GM12892 (cell line): ENCODE data around the gene RAB31.

Experiments used
- DNase-seq: peaks from one replicate; pipeline ENCODE4 v3.0.0; 2011; ENCODE audit not compliant: insufficient read length
- FAIRE-seq: peaks from 2 replicates; lab custom pipeline; 2011; peaks lifted over from hg19 to GRCh38; lab: Jason Lieb, UNC
- POLR2A ChIP-seq: IDR thresholded peaks from 2 replicates; pipeline ENCODE4 v1.6.1; 2011; ENCODE audit warnings: low read depth, low read length, control low read depth
- POLR2AphosphoS5 ChIP-seq: IDR thresholded peaks from 2 replicates; pipeline ENCODE4 v1.6.1; 2011; ENCODE audit warnings: low read depth, low read length, control low read depth
- TAF1 ChIP-seq: IDR thresholded peaks from 2 replicates; pipeline ENCODE4 v1.6.1; 2011; ENCODE audit warnings: low read depth, mild to moderate bottlenecking, control low read depth, low read length, borderline replicate concordance

Gene RAB31

GRCh38 chr18:9696112-9696511, 12.0 kb upstream of the RAB31 start:
- no peak for FAIRE-seq
- no peak for TF ChIP-seq POLR2A

DNA sequence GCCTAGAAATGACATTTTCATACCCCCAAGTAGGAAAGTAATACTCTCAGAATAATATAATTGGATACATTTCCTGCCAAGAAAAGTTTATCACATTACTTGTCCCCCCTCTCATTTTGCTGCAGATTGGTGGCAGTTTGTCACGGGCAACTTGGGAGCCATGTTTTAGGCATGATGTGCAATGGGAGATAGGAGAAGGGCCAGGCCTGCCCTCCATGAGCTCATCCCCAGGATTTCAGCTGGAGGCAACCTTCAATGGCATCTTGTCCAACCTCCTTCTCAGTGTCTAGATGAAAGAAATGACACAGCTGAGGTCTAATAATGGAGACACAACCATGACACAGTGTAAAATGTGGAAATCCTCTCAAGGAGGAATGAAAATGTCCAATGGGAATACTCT, 11.4 kb upstream of the RAB31 start:
- no peak for FAIRE-seq
- TF ChIP-seq TAF1 (no peak), POLR2A (no peak), POLR2AphosphoS5 (no peak)
- DNase-seq: no peak

More at GRCh38 chr18:9696112-9696511, 12.0 kb upstream of the RAB31 start:
- no peak for DNase-seq

DNA sequence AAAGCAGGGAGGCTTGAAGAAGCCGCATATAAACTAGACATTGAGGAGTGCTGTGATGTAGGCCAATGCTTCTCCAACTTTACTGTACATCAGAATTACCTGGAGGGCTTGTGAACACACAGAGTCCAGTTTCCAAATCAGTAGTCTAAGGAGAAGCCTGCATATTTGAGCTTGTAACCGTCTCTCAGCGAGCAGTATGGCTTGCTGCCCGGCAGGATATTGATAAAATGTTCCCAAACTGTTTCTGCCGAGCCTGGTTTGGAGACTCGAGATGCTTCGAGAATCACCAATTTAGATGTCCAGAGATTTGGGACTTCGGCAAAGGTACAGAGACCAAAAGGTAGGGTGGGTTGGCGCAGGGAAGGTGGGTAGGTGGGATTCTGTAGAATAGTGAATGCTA, 11.0 kb upstream of the RAB31 start:
- DNase-seq (no peak), FAIRE-seq (no peak)
- TF ChIP-seq POLR2AphosphoS5: no peak
- TF ChIP-seq POLR2A: no peak
- no peak for TF ChIP-seq TAF1

DNA sequence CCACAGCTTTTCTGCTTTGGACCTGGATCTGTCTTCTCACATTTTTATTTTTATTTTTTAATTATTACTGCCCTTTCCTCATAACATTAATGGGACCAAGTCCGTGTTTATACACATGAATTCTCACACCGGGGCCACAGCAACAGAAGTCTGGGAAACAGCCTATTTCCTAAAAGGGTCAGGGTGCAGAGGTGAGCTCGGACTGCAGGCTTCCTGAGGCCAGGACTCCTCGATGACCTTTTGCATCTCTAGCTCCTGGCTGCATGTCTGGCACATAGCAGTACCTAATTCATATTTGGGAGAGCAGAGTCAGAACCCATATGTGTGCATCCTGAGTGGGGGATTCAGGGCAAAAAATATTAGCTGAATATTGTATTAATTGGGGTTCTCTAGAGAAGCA, 9.6 kb upstream of the RAB31 start:
- TF ChIP-seq POLR2AphosphoS5: no peak
- no peak for TF ChIP-seq POLR2A
- TF ChIP-seq TAF1: no peak
- no peak for DNase-seq
- no peak for FAIRE-seq

- TF ChIP-seq POLR2AphosphoS5: no peak
- TF ChIP-seq TAF1: no peak
- TF ChIP-seq POLR2A: no peak
- DNase-seq (no peak), FAIRE-seq (no peak)
Measured at GRCh38 chr18:9700261-9700796, 7.8 kb upstream of the RAB31 start.

GRCh38 chr18:9701609-9702349, 6.3 kb upstream of the RAB31 start:
- peak; percentile 67 for FAIRE-seq
- TF ChIP-seq TAF1 (no peak), POLR2A (no peak), POLR2AphosphoS5 (no peak)
- no peak for DNase-seq

DNA sequence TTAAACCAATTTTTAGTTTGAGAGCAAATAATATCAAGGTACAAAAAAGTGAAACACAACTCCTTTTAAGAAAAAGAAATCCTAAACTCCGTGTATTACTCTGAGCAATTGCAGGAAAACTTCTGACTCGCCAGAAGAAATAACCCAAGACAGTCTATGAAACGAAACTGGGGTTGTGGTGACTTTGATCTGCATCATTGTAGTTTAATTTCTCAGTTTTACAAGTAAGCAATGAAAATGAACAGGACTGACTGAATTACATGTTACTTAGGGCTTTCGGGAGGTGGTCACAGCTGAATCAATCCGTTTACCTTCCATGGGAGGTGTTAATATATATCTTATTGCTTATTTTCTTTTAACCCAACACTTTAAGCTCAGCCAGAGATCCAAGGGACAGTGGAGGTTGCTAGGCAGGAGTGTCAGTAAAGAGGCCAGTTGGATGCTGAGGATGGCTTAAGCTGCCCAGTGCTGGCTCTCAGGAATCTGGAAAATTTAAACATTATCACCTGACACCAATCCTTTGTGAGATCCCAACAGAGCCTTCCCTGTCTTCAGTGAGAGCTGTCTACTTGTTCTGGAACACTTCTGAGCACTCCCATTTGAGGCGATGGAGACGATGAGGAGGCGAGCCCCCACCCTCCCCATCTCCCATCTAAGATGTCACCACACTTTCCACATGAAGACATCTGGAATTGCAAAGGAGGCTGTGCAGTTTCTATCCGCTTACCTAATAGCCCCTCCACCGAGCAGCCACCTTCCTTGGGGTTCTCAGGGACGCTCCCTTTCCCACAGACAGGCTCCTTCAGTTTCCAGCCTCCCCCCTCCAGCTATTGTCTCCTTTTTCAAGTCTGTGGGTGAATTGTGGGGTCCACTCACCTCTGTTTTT, 3.6 kb upstream of the RAB31 start:
- peak; percentile 71 for FAIRE-seq
- DNase-seq: no peak
- TF ChIP-seq POLR2A (no peak), TAF1 (no peak), POLR2AphosphoS5 (no peak)

- DNase-seq (no peak), FAIRE-seq (no peak)
- TF ChIP-seq TAF1 (no peak), POLR2A (no peak), POLR2AphosphoS5 (no peak)
Measured at GRCh38 chr18:9705183-9705829, 2.8 kb upstream of the RAB31 start.

- TF ChIP-seq POLR2AphosphoS5 (no peak), TAF1 (no peak), POLR2A (no peak)
- DNase-seq (no peak), FAIRE-seq (no peak)
Measured at GRCh38 chr18:9706081-9706935, 1.8 kb upstream of the RAB31 start.

- FAIRE-seq (peak; percentile 88), DNase-seq (no peak)
Measured at GRCh38 chr18:9707381-9708056, 582 bp upstream of the RAB31 start.

More at GRCh38 chr18:9707381-9708056, 582 bp upstream of the RAB31 start:
- TF ChIP-seq POLR2AphosphoS5: no peak
- TF ChIP-seq TAF1: no peak
- no peak for TF ChIP-seq POLR2A
